Muscle of back (tissue), 13 donors: ENCODE results near the gene CCNL2. TPM values are rescaled to one million over a fixed set of nuclear protein-coding genes. Genes with fewer than 3 reads are reported as not detected.
"Not testable (repeated sequence)": the region's sequence is repeated elsewhere in the genome, so short reads cannot be mapped to it uniquely, and the experiment has no call there.

Experiments
- DNase-seq, 3 donors: peaks; one replicate each; pipeline versions ENCODE4 v3.0.0 to v3.0.0-alpha.2; 2013
- long read RNA-seq, 9 donors: transcript quantifications; one replicate each; lab custom pipeline, GENCODE V29; 2026
- polyA plus RNA-seq, 10 donors: library from polyadenylated mRNA; unstranded; fragments of 120-200 nt; gene quantifications; one replicate each; pipeline ENCODE4 v1.2.1, GENCODE V29; 2013; ENCODE audit not compliant: insufficient read length in 10 of 10

Gene CCNL2
- 100 to 1,000 TPM in 9 of 10 donors, 10 to 100 TPM in 1; 99.5 to 280 (median 146) TPM for polyA plus RNA-seq
- long read RNA-seq, donor 1, transcript CCNL2-204 (6 exons, 3,082 nt) = major isoform, 5 of 14 reads
- long read RNA-seq, donor 1, partial matches to known transcripts = 0 of 14 reads
- long read RNA-seq, donor 1, other reads (novel, unspliced or antisense) = 0 of 14 reads
- long read RNA-seq, donor 2, transcript CCNL2-204 (6 exons, 3,082 nt) = major isoform, 13 of 23 reads
- long read RNA-seq, donor 2, transcript CCNL2-202 (6 exons, 1,186 nt) = minor isoform, 6 of 23 reads
- long read RNA-seq, donor 2, partial matches to known transcripts = 0 of 23 reads
- long read RNA-seq, donor 2, other reads (novel, unspliced or antisense) = 0 of 23 reads
- long read RNA-seq, donor 3 = 0 reads
- long read RNA-seq, donor 4, transcript CCNL2-204 (6 exons, 3,082 nt) = major isoform, 9 of 31 reads
- long read RNA-seq, donor 4, transcript CCNL2-202 (6 exons, 1,186 nt) = minor isoform, 5 of 31 reads
- long read RNA-seq, donor 4, partial matches to known transcripts = 8 of 31 reads
- long read RNA-seq, donor 4, other reads (novel, unspliced or antisense) = 5 of 31 reads
- long read RNA-seq, donor 5, transcript CCNL2-204 (6 exons, 3,082 nt) = major isoform, 10 of 27 reads
- long read RNA-seq, donor 5, transcript CCNL2-202 (6 exons, 1,186 nt) = minor isoform, 8 of 27 reads
- long read RNA-seq, donor 5, partial matches to known transcripts = 0 of 27 reads
- long read RNA-seq, donor 5, other reads (novel, unspliced or antisense) = 6 of 27 reads
- long read RNA-seq, donor 6, transcript CCNL2-204 (6 exons, 3,082 nt) = major isoform, 11 of 38 reads
- long read RNA-seq, donor 6, transcript CCNL2-202 (6 exons, 1,186 nt) = minor isoform, 10 of 38 reads
- long read RNA-seq, donor 6, partial matches to known transcripts = 5 of 38 reads
- long read RNA-seq, donor 6, other reads (novel, unspliced or antisense) = 7 of 38 reads
- long read RNA-seq, donor 7, transcript CCNL2-204 (6 exons, 3,082 nt) = major isoform, 23 of 53 reads
- long read RNA-seq, donor 7, transcript CCNL2-202 (6 exons, 1,186 nt) = minor isoform, 9 of 53 reads
- long read RNA-seq, donor 7, transcript CCNL2-206 (3 exons, 1,941 nt) = minor isoform, 5 of 53 reads
- long read RNA-seq, donor 7, partial matches to known transcripts = 6 of 53 reads
- long read RNA-seq, donor 7, other reads (novel, unspliced or antisense) = 8 of 53 reads
- long read RNA-seq, donor 8, transcript CCNL2-202 (6 exons, 1,186 nt) = minor isoform, 5 of 21 reads
- long read RNA-seq, donor 8, transcript CCNL2-204 (6 exons, 3,082 nt) = major isoform, 11 of 21 reads
- long read RNA-seq, donor 8, partial matches to known transcripts = 0 of 21 reads
- long read RNA-seq, donor 8, other reads (novel, unspliced or antisense) = 0 of 21 reads
- long read RNA-seq, donor 9, partial matches to known transcripts = 0 of 1 reads
- long read RNA-seq, donor 9, other reads (novel, unspliced or antisense) = 0 of 1 reads

GRCh38 chr1:1399187-1399871 lies at the start of gene CCNL2:
CCNL2 (minus strand) TSS chr1:1399335; CDS start chr1:1399306, 29 bp downstream.
- peak; percentile 98 to 99 (median 98) for DNase-seq

GRCh38 chr1:1446631-1447030 lies 47.5 kb upstream of the CCNL2 start:
- DNase-seq = not testable (repeated sequence)

DNA sequence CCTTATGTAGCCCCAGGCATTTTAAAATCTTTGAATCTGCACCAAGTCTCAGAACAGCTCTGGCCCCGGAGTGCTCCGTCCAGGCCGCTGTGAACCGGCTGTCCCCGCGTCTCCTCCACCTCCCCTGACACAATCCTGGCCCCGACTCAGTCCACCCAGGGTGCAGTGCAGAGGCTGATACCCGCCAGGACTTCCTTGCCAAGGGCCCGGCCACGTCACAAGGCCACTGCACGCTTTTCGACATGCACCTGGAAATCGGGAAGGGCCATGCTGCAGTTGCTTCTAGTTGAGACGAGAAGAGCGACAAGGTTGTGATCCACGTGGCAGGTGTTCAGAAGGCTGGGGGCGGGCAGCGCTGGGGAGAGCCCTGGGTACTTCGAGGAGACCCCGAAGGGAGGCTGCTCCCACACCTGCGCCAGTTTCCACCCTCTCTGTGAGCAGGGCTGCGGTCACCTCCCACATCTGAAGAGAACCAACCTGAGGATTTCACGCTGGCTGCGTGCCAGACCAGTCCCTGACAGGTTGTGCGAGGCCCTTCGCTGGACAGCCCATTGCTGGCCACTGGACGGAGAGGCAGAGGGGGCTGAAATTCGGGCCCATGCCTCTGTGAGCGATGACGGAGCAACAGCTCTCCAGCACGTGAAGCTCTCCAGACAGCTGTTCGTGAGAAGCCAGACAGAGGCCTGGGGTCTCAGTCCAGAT lies 43.1 kb upstream of the CCNL2 start:
- DNase-seq = peak in 1 of 3 donors; percentile 42

DNA sequence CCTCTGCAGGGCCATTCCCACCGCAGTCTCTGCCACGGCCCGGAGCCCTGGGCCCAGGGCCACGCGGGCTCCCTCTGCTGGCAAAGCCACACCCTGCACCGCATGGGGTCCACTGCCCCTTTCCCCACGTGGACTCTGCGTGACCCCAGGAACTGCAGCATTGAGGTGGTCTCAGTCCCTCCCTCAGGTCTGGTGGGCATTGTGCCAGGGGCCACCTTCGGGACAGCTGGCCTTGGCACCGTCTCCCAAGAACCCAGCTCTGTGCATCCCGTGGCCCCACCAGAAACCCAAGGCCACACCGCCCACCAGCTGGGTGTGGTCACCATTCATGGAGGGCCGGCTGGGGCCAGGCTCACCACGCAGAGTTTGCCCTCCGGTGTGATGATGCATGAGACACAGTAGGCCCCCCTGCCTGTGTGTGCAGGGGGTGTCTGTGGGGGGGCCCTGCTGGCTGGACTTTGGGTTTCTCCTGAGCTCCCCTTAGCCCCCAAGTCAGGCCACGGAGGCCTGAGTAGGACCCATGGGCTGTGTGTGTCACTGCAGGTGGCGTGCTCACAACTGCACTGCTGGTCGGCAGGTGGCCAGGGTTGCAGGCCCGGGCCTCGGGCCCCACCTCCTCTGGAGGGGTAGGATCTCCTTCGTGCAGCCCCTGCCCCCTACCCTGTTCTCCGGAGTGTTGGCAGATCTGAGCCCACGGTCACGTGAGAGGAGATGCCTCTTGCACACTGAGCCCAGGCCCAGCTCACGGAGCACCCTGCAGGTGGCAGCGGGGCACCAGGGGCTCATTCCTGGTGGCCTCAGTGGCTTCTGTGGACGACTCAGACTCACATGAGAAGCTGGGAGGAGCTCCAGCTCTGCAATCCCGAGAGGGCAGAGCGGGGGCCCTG lies 42.1 kb upstream of the CCNL2 start:
- peak in 1 of 3 donors; percentile 54 for DNase-seq

GRCh38 chr1:1440262-1441001 lies 41.3 kb upstream of the CCNL2 start:
- DNase-seq = peak in 1 of 3 donors; percentile 70

DNA sequence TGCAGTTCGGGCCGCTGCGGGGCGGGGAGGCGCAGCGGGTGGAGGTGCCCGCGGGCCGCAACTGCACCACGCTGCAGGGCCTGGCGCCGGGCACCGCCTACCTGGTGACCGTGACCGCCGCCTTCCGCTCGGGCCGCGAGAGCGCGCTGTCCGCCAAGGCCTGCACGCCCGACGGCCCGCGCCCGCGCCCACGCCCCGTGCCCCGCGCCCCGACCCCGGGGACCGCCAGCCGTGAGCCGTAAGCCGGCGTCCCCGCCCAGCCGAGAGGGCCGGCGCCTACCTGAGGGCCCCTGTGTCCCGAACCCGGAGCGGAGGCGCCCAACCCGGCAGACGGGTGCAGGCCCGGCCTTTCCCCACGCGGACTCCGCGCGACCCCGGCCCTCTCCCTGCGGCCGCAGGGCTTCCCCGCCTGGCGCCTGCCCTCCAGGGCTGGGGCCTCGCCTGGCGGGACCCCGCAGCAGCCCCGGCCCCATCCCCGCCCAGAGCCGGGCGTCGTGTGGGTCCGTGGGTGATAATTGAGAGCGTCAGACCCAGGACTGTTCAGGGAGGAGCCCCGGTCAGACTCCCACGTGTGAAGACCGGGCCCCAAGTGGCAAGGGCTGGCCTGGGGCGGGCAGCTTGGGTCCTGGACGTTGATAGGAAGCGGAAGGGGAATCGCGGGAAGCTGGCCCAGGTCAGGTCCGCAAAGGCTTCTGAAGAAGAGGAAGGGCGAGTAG lies 40.6 kb upstream of the CCNL2 start:
- DNase-seq = no peak

DNA sequence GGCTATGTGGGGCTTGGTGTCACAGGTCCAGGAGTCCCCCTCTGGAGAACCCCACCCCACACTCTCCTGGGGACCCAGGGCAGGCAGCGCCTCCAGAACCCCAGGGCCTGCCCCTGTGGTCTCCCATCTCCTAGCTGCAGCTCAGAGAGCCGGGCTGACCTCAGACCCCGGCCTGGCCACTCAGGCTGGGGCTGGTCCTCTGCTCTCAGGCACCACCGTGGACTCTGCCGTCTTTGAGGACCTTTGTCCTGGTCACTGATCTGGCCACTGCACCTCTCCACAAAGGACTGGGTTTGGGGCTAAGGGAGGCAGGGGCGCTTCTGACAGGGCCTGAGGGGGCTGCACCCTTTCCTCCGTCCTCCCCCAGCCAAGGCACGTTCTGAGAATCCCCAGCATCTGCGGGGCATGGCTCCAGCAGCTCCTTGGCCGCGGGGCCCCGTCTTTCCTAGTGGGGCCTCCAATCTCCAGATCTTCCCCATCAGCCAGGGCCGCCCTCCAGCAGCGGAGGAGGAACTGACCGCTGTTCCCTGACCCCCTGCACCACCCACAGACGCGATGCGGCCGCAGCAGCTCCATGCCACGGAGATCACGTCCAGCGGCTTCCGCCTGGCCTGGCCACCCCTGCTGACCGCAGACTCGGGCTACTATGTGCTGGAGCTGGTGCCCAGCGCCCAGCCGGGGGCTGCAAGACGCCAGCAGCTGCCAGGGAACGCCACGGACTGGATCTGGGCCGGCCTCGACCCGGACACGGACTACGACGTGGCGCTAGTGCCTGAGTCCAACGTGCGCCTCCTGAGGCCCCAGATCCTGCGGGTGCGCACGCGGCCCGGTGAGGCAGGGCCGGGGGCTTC lies 39.6 kb upstream of the CCNL2 start:
- DNase-seq = peak in 1 of 3 donors; percentile 81

GRCh38 chr1:1437904-1438376 lies 38.8 kb upstream of the CCNL2 start:
- peak in 1 of 3 donors; percentile 23 for DNase-seq

DNA sequence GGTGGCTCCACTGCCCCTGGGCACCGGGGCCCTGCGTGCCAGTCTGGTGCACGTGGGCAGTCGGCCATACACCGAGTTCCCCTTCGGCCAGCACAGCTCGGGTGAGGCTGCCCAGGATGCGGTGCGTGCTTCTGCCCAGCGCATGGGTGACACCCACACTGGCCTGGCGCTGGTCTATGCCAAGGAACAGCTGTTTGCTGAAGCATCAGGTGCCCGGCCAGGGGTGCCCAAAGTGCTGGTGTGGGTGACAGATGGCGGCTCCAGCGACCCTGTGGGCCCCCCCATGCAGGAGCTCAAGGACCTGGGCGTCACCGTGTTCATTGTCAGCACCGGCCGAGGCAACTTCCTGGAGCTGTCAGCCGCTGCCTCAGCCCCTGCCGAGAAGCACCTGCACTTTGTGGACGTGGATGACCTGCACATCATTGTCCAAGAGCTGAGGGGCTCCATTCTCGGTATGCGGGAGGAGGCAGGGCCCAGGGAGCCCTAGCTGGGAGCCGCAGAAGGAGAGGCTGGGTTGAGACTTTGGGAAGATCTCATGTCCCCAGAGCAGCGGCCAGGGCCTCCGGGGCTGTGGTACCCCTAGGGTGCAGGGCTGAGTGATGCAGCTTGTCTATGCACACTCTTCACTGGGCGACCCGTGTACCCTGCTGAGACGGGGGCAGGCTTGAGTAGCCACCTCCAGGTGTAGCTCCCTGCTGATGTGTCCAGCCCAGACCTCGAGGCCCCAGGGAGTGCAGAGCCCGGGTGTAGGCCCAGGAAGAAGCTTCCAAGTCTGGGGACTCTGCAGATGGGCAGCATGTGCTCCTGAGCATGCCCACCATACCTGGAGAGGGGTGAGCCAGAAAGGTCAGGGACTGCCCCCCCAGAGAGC lies 38.1 kb upstream of the CCNL2 start:
- peak in 1 of 3 donors; percentile 4 for DNase-seq

- DNase-seq = no peak
These were observed 37.5 kb upstream of the CCNL2 start for GRCh38 chr1:1436630-1437032.

- DNase-seq = no peak
These were observed 36.9 kb upstream of the CCNL2 start for GRCh38 chr1:1435911-1436629.

- DNase-seq = peak in 2 of 3 donors; percentile 85 to 90
These were observed 36.2 kb upstream of the CCNL2 start, which contains the start of gene VWA1 for GRCh38 chr1:1435106-1435903. VWA1 (plus strand) TSS chr1:1435690; CDS start chr1:1435749, 59 bp downstream.

GRCh38 chr1:1434824-1435105 lies 35.6 kb upstream of the CCNL2 start:
- DNase-seq = no peak
